Mucosa of stomach (tissue), 1 donor: ENCODE results near the gene GBP6.
"Not testable (repeated sequence)": the region's sequence is repeated elsewhere in the genome, so short reads cannot be mapped to it uniquely, and the experiment has no call there.

Experiments
- H3K27me3 ChIP-seq: one replicate; pipeline ENCODE4 v1.7.0; 2013; ENCODE audit warnings: mild to moderate bottlenecking, low read length; ENCODE audit not compliant: control insufficient read depth, insufficient read depth
- H3K36me3 ChIP-seq: one replicate; pipeline ENCODE4 v1.7.0; 2013; ENCODE audit warnings: low read length; ENCODE audit not compliant: control insufficient read depth, insufficient read depth
- H3K4me1 ChIP-seq: one replicate; pipeline ENCODE4 v1.7.0; 2013; ENCODE audit warnings: mild to moderate bottlenecking, low read length; ENCODE audit not compliant: control insufficient read depth, insufficient read depth
- H3K4me3 ChIP-seq: one replicate; pipeline ENCODE4 v1.7.0; 2013; ENCODE audit warnings: low read length
- H3K9ac ChIP-seq: one replicate; pipeline ENCODE4 v1.7.0; 2013; ENCODE audit warnings: mild to moderate bottlenecking, low read length, moderate library complexity
- H3K9me3 ChIP-seq: one replicate; pipeline ENCODE4 v1.7.0; 2013; ENCODE audit warnings: mild to moderate bottlenecking, low read length, moderate library complexity; ENCODE audit not compliant: control insufficient read depth
- donor health status: Pancreatic carcinoma.

The GBP6 gene

GRCh38 chr1:89354205-89354604 lies 9.7 kb upstream of the GBP6 start:
- no peaks in the 10 kb centered on the region for H3K4me1 ChIP-seq
- no peak overlapping the region for H3K4me3 ChIP-seq
- no peak overlapping the region for H3K9ac ChIP-seq
- no peaks in the 10 kb centered on the region for H3K36me3 ChIP-seq
- H3K9me3 ChIP-seq: no peaks in the 10 kb centered on the region
- H3K27me3 ChIP-seq: no peaks in the 10 kb centered on the region

- Histone ChIP-seq H3K27me3 (no peaks in the 10 kb centered on the region), H3K9ac (no peak overlapping the region), H3K9me3 (no peaks in the 10 kb centered on the region), H3K36me3 (no peaks in the 10 kb centered on the region), H3K4me1 (no peaks in the 10 kb centered on the region), H3K4me3 (no peak overlapping the region)
These were observed 8.8 kb upstream of the GBP6 start for GRCh38 chr1:89355056-89355455.

- Histone ChIP-seq H3K4me1 (no peaks in the 10 kb centered on the region), H3K4me3 (no peak overlapping the region), H3K9me3 (no peaks in the 10 kb centered on the region), H3K9ac (no peak overlapping the region), H3K36me3 (no peaks in the 10 kb centered on the region), H3K27me3 (no peaks in the 10 kb centered on the region)
These were observed 7.0 kb upstream of the GBP6 start for GRCh38 chr1:89356658-89357400.

- H3K4me3 ChIP-seq: no peak overlapping the region
- H3K9me3 ChIP-seq: no peaks in the 10 kb centered on the region
- peaks cover 5% of the 10 kb centered on the region for H3K4me1 ChIP-seq
- no peaks in the 10 kb centered on the region for H3K36me3 ChIP-seq
- no peaks in the 10 kb centered on the region for H3K27me3 ChIP-seq
- no peak overlapping the region for H3K9ac ChIP-seq
These were observed 5.5 kb upstream of the GBP6 start for GRCh38 chr1:89358287-89358893.

GRCh38 chr1:89360716-89361115 lies 3.1 kb upstream of the GBP6 start:
- no peak overlapping the region for H3K9ac ChIP-seq
- no peak overlapping the region for H3K4me3 ChIP-seq
- peaks cover 12% of the 10 kb centered on the region for H3K4me1 ChIP-seq
- H3K27me3 ChIP-seq: no peaks in the 10 kb centered on the region
- H3K9me3 ChIP-seq: no peaks in the 10 kb centered on the region
- no peaks in the 10 kb centered on the region for H3K36me3 ChIP-seq

GRCh38 chr1:89361681-89362080 lies 2.2 kb upstream of the GBP6 start:
- H3K27me3 ChIP-seq: no peaks in the 10 kb centered on the region
- no peak overlapping the region for H3K9ac ChIP-seq
- H3K9me3 ChIP-seq: no peaks in the 10 kb centered on the region
- peaks cover 12% of the 10 kb centered on the region for H3K4me1 ChIP-seq
- no peaks in the 10 kb centered on the region for H3K36me3 ChIP-seq
- no peak overlapping the region for H3K4me3 ChIP-seq

- Histone ChIP-seq H3K36me3 (no peaks in the 10 kb centered on the region), H3K9me3 (no peaks in the 10 kb centered on the region), H3K4me3 (no peak overlapping the region), H3K4me1 (peaks cover 12% of the 10 kb centered on the region), H3K27me3 (no peaks in the 10 kb centered on the region), H3K9ac (no peak overlapping the region)
These were observed 663 bp upstream of the GBP6 start for GRCh38 chr1:89363196-89363595.

GRCh38 chr1:89364954-89365550 lies 1.2 kb downstream of the GBP6 start:
- Histone ChIP-seq H3K9me3 (no peaks in the 10 kb centered on the region), H3K4me1 (peaks cover 12% of the 10 kb centered on the region), H3K4me3 (no peak overlapping the region), H3K36me3 (no peaks in the 10 kb centered on the region), H3K27me3 (no peaks in the 10 kb centered on the region), H3K9ac (no peak overlapping the region)

- H3K27me3 ChIP-seq: no peaks in the 10 kb centered on the region
- H3K36me3 ChIP-seq: no peaks in the 10 kb centered on the region
- H3K4me3 ChIP-seq: no peak overlapping the region
- H3K9me3 ChIP-seq: no peaks in the 10 kb centered on the region
- H3K4me1 ChIP-seq: peaks cover 12% of the 10 kb centered on the region
- H3K9ac ChIP-seq: no peak overlapping the region
These were observed 3.4 kb downstream of the GBP6 start for GRCh38 chr1:89367221-89367620.

GRCh38 chr1:89369331-89369730 lies 5.5 kb downstream of the GBP6 start:
- no peaks in the 10 kb centered on the region for H3K27me3 ChIP-seq
- H3K36me3 ChIP-seq: no peaks in the 10 kb centered on the region
- no peaks in the 10 kb centered on the region for H3K4me1 ChIP-seq
- no peak overlapping the region for H3K9ac ChIP-seq
- H3K9me3 ChIP-seq: no peaks in the 10 kb centered on the region
- no peak overlapping the region for H3K4me3 ChIP-seq

- H3K9ac ChIP-seq, H3K36me3 ChIP-seq, H3K4me1 ChIP-seq, H3K4me3 ChIP-seq, H3K27me3 ChIP-seq, H3K9me3 ChIP-seq: not testable (repeated sequence)
These were observed 10.0 kb downstream of the GBP6 start for GRCh38 chr1:89373810-89374209.

GRCh38 chr1:89378001-89378400 lies 14.1 kb downstream of the GBP6 start:
- no peak overlapping the region for H3K4me3 ChIP-seq
- H3K9ac ChIP-seq: no peak overlapping the region
- H3K27me3 ChIP-seq: no peaks in the 10 kb centered on the region
- H3K36me3 ChIP-seq: no peaks in the 10 kb centered on the region
- H3K9me3 ChIP-seq: no peaks in the 10 kb centered on the region
- H3K4me1 ChIP-seq: no peaks in the 10 kb centered on the region
